ENCODE measurements around the gene PDGFD.

The PDGFD gene

DNA sequence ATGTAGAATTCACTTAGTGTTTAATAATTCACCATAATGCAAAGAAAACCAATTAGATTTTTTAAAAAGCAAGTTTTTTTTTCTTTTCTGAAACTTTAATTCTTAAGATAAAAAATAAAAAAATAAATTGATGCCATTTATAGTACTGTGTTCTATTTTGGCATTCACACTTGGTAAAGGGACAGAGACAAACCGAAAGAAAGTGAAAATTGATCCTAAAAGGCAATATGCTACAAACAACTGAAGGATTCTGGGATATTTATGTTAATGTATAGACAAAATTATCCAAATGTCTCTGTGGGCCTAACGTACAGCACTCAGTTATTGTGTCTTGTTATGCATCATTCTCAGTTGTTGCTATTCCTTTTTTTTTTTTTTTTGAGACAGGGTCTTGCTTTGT lies 169.4 kb downstream of the PDGFD start:
- no peak for DNase-seq

DNA sequence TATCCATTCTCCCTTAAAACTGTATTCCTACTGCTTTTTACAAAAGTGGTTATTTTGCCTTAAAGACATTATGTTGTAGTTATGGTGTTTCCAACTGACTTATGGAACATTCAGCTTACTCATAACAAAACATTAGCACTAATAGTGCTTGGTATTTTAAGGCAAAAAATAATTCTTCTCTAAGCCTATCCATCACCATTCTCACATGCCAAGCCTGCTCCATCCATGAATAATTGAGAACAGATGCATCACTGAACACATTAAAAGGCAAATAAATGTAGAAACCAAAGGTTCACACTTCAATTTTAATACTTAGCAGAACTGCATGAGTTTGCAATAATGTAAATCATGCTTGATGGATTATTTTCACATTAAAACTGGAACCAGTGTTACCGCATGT lies 169.9 kb downstream of the PDGFD start:
- no peak for DNase-seq

DNA sequence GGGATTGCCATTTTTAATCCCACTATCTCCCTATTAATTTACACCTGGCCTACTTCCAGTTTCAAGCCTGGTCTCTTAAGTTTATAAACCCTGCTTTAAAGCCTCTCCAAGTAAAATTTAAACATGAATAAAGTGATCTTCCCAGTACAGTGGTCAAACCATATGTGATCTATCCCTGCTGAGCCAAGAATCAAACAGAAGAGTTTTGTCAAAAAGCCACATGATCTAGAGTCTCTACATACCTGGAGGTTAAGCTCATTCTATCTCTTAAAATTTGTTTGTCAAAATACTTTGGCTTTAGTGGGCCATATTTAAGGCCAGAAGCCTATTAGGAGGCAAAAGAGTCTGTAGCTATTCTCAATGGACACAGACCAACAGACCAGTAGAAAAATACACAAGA lies 170.4 kb downstream of the PDGFD start:
- no peak for DNase-seq

DNA sequence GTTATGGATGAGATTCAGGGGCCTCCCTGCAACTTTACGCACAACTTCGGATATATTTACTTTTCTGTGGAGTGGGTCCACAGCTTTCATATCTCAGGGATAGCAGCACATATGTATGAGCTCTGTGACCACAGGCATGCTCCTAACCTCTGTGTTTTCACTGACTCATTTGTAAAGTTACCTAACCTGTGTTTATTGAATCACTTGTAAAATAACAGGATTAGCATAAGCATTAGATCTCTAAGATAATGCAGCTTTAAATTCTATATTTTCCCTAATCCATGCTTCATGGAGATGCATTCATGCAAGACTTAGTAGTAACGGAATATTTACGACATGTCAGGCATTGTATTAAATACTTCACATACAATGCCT lies 175.4 kb downstream of the PDGFD start:
- no peak for DNase-seq

DNA sequence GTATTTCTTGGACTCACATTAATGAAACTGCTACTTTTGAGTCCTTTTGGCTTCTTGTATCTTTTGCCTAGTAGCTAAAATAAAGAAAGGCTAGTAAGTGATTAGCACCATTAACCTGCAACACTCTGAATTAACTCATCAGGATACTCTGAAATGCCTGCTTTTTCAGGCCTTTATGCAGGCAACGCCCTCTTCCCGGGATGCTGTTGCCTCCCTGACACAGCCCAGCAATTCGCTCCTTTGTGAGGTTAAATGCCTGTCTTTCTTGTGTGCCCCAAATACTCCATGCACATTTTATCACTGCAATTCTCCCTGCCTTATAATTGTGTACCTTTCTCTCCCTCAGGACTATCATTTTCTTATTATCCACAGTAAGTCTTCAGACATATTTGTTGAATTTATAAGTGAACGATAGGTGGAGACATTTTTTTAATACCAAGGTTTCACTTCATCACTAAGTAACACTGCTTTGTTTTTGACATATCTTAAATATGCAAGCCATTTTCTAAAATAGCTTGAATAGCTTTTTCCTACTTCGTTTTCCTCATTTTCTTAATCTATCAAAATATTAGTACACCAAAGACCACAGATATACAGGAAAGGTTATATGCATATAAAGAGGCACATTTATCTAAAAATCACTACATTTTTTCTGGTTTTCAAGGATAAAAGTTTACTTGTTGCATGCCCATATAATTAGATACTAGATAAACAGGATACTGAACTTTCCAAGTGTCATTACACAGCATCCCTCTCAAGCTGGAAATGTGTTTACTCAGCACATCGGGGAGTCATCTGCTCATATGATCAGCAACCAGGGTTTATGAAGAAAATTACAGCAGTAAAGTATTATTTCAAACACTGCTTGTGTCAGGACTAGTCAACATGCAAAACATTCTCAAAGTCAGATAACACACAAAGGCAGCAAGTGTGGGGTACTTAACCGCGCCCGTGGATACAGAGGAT lies 176.0 kb downstream of the PDGFD start:
- DNase-seq = no peak

DNA sequence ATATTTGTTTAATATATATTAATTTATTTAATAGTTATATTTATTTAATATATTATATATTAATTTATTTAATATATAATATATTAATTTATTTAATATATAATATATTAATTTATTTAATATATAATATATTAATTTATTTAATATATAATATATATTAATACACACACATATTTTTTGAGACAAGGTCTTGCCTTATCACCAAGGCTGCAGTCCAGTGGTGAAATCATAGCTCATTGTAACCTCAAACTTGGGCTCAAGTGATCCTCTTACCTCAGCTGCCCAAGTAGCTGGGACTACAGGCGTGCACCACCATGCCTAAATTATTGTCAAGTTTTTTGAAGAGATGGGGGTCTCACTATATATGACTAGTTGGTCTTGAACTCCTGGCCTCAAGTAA lies 178.9 kb downstream of the PDGFD start:
- DNase-seq = no peak

DNA sequence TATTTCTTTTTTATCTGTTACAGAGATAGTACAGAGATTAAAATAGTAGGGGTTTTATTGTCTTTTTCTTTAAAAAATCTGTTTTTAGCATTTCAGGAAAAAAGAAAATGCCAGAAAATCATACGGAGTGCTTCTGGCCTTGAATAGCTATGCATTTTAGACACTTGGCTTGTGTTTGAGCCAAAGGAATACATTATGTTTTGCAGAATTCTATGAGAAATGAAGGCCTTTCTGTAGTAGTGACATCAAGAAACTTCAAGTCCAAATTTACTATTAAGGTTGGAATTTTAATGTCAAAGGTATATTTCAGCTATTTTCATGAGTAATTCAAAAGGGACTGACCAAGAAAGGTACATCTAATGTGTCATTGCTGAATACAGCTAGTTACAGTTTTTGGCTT lies 183.8 kb downstream of the PDGFD start:
- DNase-seq = no peak

DNA sequence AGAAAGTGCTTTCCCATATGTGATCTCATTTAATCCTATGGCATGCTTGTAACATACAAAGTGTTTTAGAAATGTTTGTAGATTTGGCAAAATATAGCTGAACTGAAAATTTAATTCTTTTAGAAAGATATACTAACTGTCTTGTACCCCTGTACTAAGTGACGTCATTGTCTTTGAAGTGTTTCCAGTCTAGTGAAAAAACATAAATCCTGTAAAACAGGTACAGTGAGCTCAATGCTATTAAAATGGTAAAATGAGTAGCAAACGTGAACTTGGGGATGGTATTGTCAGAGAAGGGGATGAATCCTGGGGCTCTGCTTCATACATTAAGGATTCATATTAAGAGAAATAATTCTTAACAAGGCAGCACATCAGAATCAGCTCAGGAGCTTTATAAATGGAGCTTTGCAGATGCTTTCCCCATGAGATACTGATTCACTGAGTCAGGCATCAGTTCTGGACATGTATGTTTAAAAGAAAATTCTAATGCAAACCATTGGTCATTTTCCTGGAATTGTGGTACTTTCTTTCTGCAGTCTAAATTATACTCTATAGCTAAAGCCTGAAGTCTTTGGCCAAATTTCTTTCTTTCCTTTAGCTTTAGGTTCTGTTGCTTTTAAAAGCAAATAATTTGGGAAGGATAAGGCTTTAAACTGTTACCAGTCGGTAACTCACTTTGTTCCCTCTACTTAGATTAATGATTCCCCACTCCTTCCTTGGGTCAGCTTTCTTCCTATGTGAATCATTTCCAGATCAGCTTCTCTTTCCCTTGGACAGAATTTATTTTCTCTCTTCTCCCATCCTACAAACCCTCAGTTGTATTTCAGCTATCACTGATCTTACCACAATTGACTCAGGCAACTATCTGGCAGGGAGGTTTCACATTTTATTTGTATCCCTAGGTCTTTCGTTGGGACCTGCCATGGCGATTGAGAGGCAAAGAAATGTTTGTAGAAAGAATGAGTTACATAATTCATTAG lies 185.0 kb downstream of the PDGFD start:
- DNase-seq = no peak

DNA sequence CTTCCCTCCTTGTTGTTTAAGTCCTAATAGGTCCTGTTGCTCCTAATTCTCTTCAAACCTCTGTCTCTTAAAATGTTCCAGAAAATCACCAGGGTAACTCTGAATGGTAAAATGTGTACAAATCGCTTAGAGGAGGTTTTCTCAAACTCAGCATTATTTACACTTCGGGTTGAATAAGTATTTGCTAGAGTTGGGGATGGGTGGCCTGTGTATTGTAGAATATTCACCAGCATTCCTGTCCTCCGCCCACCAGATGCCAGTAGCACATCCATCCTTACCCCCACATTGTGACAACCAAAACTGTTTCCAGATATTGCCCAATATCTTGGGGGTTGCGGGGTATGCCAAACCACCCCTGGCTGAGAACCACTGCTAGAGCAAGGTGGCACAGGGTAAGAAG lies 191.9 kb downstream of the PDGFD start:
- DNase-seq = no peak

DNA sequence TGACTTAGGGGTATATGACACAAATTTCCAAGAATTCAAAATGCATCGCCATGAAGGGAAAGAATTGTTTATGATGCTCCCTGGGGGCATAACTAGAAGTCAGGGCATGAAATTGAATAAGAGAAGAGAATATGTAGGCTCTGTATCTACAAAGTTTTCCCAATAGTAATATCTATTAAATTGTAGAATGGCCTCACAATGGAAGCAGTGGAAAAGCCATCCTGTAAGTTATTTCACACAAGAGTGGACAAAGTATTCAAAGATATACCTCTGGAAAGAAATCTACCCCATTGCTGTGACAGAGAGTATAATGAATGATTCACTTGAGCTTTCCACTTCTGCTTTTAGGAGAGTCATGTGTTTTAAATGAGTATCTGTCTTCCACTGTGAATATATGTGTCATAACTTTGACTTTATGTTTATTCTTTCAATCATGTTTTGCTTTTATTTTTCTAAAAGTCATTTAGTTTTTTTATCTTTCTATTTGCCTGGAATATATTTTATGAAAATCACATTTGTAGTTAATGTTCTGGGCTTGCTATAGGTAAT lies 193.2 kb downstream of the PDGFD start:
- DNase-seq = no peak

DNA sequence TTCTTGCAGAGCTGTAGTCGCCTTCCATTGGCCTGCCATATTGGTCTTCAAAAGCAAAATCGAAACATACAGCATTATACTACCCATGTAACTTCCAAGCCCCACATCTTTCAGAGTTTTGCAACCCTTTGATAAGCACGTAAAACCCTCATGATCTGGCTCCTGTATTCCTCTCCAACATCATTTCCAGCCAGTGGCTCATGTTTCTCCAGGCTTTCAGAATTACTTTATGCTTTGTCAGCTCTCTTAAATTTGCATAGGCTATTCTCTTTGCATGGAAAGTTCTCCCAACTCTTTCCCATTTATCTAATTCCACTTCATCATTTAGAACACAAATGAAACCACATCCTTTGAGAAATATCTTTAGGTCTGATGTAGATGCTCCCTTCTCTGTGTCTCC lies 195.3 kb downstream of the PDGFD start:
- no peak for DNase-seq

DNA sequence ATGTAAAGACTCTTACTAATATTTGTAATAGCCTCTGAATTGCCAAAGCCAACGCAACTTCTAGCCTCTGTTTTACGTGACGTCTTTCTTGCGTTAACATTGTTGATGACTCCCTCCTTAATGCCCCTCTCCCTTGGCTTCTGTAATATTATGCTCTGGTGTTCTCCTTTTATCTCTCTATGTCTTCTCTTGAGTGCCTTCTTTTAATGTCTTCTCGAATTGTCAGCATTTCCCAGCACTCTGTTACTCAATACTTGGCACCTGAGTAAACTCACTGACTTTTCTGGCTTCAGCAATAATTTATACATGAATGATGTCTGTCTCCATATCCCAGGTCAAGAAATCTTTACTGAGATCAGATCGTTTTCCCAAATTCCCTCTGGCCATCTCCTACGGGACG lies 196.0 kb downstream of the PDGFD start:
- DNase-seq = no peak

DNA sequence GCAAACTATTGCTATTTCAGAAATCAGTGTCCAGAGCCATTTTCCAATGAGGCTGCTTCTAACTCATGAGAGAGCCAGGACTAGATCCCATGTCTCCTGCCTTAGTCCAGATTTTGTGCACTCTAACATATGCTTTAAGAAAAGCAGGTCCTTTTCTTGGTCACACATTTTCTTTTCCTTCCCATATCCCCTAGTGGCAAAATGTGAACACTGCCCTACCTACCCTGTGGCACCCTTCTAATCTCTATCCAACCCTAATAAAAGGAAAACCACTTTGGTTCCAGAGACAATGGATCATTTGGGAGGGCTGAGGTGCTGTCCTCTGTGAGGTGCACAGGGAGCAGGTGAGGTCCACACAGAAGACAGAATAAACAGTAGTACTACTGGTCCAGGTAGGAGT lies 199.6 kb downstream of the PDGFD start:
- DNase-seq = no peak

DNA sequence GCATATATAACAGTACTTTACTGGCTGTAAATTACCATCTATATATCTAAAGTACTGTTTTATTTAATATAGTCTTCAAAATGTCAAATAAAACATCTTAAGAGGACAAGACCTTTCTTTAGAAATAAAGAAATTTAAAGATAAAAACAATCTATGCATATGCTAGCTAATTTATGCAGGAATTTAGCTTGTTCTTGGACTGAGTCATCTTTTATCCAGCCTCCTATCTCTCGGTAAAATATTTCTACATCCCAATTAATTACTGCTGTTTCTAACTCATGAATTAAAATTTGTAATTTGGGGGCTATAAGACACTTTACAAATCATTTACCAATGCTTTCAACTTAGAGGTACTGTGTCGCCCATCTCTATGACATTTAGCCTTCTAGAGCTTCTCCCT lies 200.3 kb downstream of the PDGFD start:
- no peak for DNase-seq

DNA sequence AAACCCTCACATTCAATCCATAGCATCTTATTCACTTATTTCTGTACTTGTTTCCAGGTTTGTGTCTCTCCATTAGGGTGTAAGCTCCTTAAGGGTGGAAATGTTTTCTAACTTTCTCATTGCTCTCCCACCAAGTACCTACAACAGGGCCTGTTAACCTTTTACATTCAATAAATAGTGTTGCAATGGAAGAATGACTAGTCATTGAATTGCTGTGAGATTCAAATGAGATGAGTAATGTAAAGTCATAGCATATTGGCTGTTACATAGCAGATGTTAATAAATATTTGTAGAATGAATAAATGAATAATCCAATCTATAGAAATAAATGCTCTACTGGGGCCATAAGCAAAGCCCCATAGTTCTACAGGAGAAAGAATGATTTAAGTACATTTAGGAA lies 202.9 kb downstream of the PDGFD start:
- no peak for DNase-seq

DNA sequence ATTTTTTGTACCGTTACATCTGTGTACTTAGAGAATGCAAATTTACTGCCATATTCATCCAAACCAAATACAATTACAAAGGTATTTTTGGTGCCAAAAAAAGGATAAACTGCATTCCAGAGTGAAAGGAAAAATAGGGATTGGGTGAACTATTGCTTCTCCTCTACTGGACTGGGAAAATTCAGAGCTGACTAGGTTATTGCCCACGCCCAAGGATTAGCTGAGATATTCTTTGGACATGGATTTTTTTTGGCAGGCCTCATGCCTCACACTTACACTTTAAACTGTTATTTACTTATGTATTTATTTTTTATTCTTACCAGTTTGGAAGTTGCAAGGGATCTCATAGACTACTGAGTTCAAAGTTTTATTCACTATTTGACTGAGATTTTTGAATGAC lies 203.8 kb downstream of the PDGFD start:
- no peak for DNase-seq

DNA sequence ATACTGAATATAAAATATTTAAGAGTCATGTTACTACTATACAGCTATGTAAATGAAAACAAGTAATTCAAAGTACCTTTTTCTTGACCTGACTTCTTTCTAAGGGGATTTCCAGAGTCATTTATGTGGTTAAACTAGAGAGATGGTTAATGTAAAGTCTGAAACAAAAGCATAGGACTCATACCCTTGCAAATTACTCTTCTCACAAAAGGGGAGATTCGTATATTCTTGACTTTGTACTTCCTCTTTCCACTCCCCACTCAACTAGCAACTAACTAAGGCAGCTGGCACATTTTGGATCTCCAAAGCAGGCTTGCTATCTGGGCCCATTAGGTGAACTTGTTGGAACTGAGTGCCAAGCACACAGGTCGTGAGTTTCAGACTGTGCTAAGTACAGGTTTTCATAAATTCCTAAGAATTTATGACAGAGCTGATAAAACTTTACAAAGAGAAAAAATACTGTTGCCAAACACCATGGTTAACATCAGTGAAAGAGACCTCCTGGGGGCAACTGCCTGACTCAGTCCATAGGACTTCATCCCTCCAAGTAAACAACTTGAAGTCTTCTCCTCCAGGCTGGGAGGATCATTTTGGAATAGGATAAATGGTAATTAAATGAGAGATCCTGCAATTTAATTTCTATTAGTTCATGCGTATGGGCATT lies 204.5 kb downstream of the PDGFD start:
- DNase-seq = no peak

DNA sequence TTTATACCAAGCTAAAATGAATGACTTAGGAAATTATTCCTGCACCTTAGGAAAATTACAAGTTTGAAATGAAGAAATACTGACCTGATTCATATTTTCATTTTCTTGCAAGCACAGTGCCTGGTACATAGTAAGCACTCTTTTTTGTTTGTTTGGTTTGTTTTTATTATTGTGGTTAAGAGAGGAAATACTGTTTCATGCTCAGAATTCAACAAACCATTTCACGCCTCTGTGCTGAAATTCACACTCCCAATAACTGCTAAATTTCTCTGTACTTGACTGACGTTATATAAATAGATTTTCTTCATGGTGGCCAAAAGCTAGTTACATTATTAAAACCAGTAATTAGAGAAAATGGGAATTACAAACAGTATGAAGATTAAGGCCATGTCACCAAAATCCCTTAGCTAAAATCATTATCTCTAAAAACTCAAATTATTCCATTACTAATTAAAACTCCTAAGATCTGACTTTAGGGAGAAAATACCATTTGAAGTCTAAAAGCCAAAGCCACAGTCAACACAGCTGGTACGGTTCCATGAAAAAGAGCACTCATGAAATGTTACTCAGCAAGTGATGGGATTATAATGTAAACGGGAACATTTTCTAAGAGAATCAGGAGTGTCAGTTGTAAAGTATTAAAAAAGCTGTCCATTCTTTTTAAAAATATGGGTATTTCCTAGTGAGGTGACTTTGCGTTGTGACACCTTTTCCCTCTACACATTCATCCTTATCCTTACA lies 205.3 kb downstream of the PDGFD start:
- DNase-seq = no peak

DNA sequence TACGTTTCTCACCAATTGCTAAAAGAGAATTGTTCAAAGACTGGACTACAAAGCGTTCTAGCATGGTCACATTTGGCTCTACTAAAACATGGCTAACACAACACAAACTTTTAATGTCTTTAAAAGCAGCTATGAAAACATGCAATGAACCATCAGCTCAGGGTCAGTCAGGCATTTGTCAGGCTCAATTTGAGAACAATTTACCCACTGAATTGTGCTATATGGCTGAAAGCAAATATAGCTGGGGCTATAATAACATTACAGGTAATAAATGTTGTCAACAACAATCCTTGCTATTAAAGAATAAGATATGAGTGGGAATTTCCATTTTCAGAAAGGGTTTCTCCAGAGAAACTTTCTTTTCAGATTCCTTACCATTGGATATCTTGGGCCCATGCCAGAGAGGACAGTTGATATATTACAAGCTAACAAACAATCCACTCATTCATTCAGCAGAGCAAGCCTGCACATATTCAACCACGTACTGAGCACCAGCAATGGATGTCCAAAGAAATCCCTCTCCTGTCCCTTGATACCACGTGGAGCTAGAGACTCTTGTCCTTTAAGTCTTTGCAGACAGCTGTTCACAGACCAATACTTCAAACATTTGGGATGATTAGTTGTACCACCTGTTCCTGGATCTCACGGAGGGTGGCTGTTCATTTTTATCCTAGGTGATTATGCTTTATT lies 210.0 kb downstream of the PDGFD start:
- DNase-seq = no peak

DNA sequence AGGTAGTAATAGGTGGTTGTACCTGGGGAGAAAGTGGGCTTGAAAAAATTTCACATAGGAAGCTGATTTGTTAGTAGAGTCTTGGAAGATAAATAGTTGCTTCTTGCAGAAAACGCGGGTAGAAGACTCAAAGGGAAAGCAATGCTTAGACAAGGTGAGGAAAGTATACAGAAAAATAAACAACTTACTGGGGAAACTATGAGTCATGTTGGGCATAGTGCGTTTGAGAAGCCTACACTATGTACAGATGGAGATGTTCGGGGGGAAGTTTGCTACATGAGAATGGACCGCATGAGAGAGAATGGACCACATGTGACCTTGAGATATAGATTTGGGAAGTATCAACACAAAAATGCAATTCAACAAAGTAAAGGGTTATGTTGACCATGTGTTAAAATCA lies 214.2 kb downstream of the PDGFD start:
- no peak for DNase-seq

DNA sequence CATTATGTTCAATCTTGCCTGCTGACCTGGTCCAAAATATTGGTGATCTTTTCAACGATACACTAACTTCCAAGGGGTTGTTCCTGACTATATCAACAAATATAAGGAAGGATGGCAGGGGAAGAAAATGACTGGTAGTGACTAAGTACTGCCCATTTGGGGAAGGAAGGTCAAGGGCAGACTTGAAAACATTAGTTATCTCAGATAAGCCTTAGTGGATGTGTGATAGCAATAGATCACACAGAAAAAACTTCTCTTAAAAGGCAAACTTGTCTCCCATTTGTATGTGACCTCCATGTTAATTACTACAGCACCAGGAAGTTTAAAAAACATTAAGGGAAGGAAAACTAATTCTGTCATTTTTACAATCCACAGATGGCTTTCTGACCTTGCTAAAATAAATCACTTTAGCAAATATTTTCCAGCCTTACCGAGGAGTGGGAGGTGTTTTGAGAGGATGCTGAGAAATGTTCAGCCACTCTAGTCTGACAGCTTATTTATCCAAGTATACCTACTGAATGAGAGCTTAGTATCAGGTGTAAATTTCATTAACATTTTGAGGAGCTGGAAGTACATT lies 215.7 kb downstream of the PDGFD start:
- DNase-seq = no peak

All from NCI-H1694 (cell line).